Measurements from ENCODE around the gene POLE.

DNA sequence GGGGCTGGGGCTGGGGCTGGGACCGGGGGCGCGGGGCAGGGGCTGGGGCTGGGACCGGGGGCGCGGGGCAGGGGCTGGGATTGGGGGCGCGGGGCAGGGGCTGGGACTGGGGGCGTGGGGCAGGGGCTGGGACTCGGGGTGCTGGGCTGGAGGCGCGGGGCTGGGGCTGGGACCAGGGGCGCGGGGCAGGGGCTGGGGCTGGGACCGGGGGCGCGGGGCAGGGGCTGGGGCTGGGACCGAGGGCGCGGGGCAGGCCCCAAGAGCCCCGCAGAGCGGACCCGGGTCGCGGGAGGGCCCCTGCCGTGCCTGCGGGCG, 68.1 kb downstream of the POLE start:
- TF ChIP-seq CTCF (IDR thresholded peaks at IDR 0.05; ENCODE audit: borderline replicate concordance, extremely low read depth, low read length, poor library complexity, severe bottlenecking) (no peak), EZH2 (IDR thresholded peaks at IDR 0.05; ENCODE audit: borderline replicate concordance, low read depth, low read length, severe bottlenecking) (no peak)

All from DND-41 (cell line).